Measurements from ENCODE around the gene MACROD2. TPM values are rescaled to one million over a fixed set of nuclear protein-coding genes. Genes with fewer than 3 reads are reported as not detected.
"Not testable (repeated sequence)": the region's sequence is repeated elsewhere in the genome, so short reads cannot be mapped to it uniquely, and the experiment has no call there.

MACROD2 gene
- total and polyA plus RNA-seq, 2 experiments from 2014 or later = 2.8 to 4.3 TPM

DNA sequence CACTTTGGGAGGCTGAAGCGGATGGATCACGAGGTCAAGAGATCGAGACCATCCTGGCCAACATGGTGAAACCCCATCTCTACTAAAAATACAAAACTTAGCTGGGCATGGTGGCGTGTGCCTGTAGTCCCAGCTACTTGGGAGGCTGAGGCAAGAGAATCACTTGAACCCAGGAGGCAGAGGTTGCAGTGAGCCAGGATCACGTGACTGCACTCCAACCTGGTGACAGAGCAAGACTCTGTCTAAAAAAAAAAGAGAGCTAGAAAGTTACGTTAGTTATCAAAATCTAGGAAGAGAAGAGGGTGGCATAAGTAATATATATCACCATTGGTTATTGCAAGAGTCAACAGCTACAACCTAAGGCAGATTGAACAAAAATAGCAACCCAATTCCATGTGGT lies 2017.6 kb downstream of the MACROD2 start:
- not testable (repeated sequence) for H3K4me1 Mint-ChIP-seq; H3K9me3 Mint-ChIP-seq; H3K4me3 Mint-ChIP-seq; H3K4me1 ChIP-seq (ENCODE audit: insufficient read depth); H3K27ac Mint-ChIP-seq; H3K36me3 Mint-ChIP-seq (ENCODE audit: low read depth); H3K79me2 ChIP-seq (replicated peaks; ENCODE audit: insufficient read depth); H3K4me3 ChIP-seq; H3K27me3 Mint-ChIP-seq (ENCODE audit: insufficient read depth, low read depth, poor library complexity); H3K4me2 ChIP-seq; H3F3A ChIP-seq (replicated peaks; ENCODE audit: low read depth); H3K27ac ChIP-seq (ENCODE audit: low read depth); ATAC-seq; H3K36me3 ChIP-seq (ENCODE audit: insufficient read depth); H3K9me2 ChIP-seq (ENCODE audit: insufficient read depth); H2AFZ ChIP-seq; H3K27me3 ChIP-seq (ENCODE audit: insufficient read depth); DNase-seq (ENCODE audit: low spot score); H4K20me1 ChIP-seq (replicated peaks; ENCODE audit: insufficient read depth)

DNA sequence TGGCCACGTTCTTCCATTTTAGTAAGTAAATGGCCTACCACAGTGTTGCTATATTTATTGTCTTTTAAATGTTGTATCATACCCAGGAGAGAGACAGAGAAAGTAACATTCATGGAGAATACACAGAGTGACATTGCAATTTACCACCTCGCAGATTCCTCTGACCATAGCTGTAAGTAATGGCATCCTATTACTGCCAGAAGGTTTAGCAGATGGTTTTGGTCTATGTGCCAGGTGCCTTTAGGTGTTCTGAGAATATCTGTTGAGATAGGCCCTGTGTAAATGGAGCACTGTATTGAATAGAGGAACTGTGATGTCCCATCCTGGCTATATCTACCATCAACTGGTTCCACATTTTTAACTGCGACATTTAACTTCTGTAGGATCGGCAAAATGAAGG lies 2018.3 kb downstream of the MACROD2 start:
- no peaks in the 10 kb centered on the region for H3K36me3 ChIP-seq (ENCODE audit: insufficient read depth)
- no peaks in the 10 kb centered on the region for H3K79me2 ChIP-seq (replicated peaks; ENCODE audit: insufficient read depth)
- H3K27ac Mint-ChIP-seq = no peak overlapping the region
- peaks cover 2% of the 10 kb centered on the region; the same call in 1 of the 3 replicates for H3K4me1 Mint-ChIP-seq
- H3K27me3 ChIP-seq (ENCODE audit: insufficient read depth) = no peaks in the 10 kb centered on the region
- no peak overlapping the region for H3K4me2 ChIP-seq
- H3K4me3 ChIP-seq = no peak overlapping the region
- H4K20me1 ChIP-seq (replicated peaks; ENCODE audit: insufficient read depth) = no peaks in the 10 kb centered on the region
- H3K27me3 Mint-ChIP-seq (ENCODE audit: insufficient read depth, low read depth, poor library complexity) = peaks cover 2% of the 10 kb centered on the region
- no peaks in the 10 kb centered on the region for H3F3A ChIP-seq (replicated peaks; ENCODE audit: low read depth)
- H3K4me1 ChIP-seq (ENCODE audit: insufficient read depth) = no peaks in the 10 kb centered on the region
- H3K4me3 Mint-ChIP-seq = no peak overlapping the region
- H3K9me2 ChIP-seq (ENCODE audit: insufficient read depth) = peaks cover 4% of the 10 kb centered on the region
- H3K27ac ChIP-seq (ENCODE audit: low read depth) = no peak overlapping the region
- DNase-seq (ENCODE audit: low spot score) (no peak), ATAC-seq (no peak)
- H3K9me3 Mint-ChIP-seq = no peaks in the 10 kb centered on the region; the same call in 2 of the 3 replicates
- H3K36me3 Mint-ChIP-seq (ENCODE audit: low read depth) = no peaks in the 10 kb centered on the region; the same call in 2 of the 3 replicates
- H2AFZ ChIP-seq = no peak overlapping the region
- no peak for TF ChIP-seq EZH2phosphoT487 (IDR thresholded peaks at IDR 0.05; ENCODE audit: unreplicated experiment)
- TF ChIP-seq, protein P1, sequence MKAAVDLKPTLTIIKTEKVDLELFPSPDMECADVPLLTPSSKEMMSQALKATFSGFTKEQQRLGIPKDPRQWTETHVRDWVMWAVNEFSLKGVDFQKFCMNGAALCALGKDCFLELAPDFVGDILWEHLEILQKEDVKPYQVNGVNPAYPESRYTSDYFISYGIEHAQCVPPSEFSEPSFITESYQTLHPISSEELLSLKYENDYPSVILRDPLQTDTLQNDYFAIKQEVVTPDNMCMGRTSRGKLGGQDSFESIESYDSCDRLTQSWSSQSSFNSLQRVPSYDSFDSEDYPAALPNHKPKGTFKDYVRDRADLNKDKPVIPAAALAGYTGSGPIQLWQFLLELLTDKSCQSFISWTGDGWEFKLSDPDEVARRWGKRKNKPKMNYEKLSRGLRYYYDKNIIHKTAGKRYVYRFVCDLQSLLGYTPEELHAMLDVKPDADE (IDR thresholded peaks at IDR 0.05) = no peak
- no peak for TF ChIP-seq EZH2 (IDR thresholded peaks at IDR 0.05; ENCODE audit: low read depth, unreplicated experiment)
- no peak for TF ChIP-seq ZNF114 (CRISPR knock-in tag; IDR thresholded peaks at IDR 0.05)
- TF ChIP-seq, protein P2, sequence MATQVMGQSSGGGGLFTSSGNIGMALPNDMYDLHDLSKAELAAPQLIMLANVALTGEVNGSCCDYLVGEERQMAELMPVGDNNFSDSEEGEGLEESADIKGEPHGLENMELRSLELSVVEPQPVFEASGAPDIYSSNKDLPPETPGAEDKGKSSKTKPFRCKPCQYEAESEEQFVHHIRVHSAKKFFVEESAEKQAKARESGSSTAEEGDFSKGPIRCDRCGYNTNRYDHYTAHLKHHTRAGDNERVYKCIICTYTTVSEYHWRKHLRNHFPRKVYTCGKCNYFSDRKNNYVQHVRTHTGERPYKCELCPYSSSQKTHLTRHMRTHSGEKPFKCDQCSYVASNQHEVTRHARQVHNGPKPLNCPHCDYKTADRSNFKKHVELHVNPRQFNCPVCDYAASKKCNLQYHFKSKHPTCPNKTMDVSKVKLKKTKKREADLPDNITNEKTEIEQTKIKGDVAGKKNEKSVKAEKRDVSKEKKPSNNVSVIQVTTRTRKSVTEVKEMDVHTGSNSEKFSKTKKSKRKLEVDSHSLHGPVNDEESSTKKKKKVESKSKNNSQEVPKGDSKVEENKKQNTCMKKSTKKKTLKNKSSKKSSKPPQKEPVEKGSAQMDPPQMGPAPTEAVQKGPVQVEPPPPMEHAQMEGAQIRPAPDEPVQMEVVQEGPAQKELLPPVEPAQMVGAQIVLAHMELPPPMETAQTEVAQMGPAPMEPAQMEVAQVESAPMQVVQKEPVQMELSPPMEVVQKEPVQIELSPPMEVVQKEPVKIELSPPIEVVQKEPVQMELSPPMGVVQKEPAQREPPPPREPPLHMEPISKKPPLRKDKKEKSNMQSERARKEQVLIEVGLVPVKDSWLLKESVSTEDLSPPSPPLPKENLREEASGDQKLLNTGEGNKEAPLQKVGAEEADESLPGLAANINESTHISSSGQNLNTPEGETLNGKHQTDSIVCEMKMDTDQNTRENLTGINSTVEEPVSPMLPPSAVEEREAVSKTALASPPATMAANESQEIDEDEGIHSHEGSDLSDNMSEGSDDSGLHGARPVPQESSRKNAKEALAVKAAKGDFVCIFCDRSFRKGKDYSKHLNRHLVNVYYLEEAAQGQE (IDR thresholded peaks at IDR 0.05; ENCODE audit: unreplicated experiment) = no peak
- TF ChIP-seq, protein P3, sequence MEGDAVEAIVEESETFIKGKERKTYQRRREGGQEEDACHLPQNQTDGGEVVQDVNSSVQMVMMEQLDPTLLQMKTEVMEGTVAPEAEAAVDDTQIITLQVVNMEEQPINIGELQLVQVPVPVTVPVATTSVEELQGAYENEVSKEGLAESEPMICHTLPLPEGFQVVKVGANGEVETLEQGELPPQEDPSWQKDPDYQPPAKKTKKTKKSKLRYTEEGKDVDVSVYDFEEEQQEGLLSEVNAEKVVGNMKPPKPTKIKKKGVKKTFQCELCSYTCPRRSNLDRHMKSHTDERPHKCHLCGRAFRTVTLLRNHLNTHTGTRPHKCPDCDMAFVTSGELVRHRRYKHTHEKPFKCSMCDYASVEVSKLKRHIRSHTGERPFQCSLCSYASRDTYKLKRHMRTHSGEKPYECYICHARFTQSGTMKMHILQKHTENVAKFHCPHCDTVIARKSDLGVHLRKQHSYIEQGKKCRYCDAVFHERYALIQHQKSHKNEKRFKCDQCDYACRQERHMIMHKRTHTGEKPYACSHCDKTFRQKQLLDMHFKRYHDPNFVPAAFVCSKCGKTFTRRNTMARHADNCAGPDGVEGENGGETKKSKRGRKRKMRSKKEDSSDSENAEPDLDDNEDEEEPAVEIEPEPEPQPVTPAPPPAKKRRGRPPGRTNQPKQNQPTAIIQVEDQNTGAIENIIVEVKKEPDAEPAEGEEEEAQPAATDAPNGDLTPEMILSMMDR (conservative IDR thresholded peaks at IDR 0.05; ENCODE audit: low read depth in 2 of 2) = no peak
- no peak for TF ChIP-seq JUNB (IDR thresholded peaks at IDR 0.05; ENCODE audit: unreplicated experiment)
- no peak for TF ChIP-seq CREB1 (CRISPR knock-in tag; IDR thresholded peaks at IDR 0.05; ENCODE audit: low read depth)
- no peak for TF ChIP-seq NANOG (IDR thresholded peaks at IDR 0.05; ENCODE audit: borderline replicate concordance)
- no peak for TF ChIP-seq STAT1 (IDR thresholded peaks at IDR 0.05; ENCODE audit: unreplicated experiment)
- no peak for TF ChIP-seq ZNF331 (CRISPR knock-in tag; IDR thresholded peaks at IDR 0.05; ENCODE audit: low read depth)

Measured in GM23338 (cell line).